NAMALWA (cell line): ENCODE measurements around the gene DNAJC1.
"Not testable (repeated sequence)": the region's sequence is repeated elsewhere in the genome, so short reads cannot be mapped to it uniquely, and the experiment has no call there.

ENCODE experiments used
- DNase-seq: peaks from one replicate; pipeline ENCODE4 v3.0.0-alpha.2; 2015; ENCODE audit warnings: low spot score

The DNAJC1 gene

DNA sequence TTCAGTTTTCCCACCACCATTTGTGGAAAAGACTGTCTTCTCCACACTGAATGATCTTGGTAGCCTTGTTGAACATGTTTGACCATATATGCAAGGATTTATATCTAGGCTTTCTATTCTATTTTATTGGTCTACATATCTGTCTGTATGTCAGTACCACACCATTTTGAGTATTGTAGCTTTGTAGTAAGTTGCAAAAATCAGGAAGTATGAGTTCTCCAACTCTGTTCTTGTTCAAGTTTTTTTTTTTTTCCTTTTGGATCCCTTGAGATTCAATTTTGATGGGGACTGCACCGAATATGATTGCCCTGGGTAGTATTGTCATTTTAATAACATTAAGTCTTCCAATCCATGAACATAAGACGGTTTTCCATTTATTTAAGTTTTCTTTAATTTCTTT is 176.8 kb downstream of the DNAJC1 start:
- no peak for DNase-seq

DNA sequence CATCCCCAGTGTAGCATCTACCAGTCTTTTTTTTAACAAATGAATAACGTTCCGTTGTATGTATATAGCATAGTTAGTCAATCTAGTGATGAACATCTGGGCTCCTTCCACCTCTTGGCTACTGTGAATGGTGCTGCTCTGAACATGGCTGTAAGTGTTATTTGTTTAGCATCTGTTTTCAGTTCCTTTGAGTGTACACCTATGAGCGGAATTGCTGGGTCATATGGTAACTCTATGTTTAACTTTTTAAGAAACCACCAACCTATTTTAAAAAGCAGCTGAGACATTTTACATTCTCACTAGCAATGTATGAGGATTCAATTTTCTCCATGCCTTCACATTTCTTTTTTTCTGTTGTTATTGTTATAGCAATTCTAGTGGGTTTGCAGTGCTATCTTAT is 178.2 kb downstream of the DNAJC1 start:
- DNase-seq = no peak

DNA sequence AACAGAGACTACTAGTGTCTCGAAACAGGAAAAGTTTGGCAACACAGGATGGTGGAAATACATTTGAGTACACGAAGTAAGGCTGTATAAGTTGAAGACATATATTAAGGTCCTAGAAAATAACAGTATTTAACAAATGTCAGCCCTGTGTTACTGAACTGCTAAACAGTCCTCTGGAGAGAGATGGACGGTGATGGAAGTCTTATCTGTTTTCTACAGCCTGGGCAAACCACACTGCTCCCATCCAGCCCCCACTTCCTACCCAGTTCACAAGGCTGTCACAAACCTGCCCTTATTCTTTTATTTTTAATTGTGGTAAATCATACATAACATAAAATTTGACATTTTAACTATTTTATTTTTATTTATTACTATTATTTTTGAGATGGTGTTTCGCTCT is 179.1 kb downstream of the DNAJC1 start:
- no peak for DNase-seq

DNA sequence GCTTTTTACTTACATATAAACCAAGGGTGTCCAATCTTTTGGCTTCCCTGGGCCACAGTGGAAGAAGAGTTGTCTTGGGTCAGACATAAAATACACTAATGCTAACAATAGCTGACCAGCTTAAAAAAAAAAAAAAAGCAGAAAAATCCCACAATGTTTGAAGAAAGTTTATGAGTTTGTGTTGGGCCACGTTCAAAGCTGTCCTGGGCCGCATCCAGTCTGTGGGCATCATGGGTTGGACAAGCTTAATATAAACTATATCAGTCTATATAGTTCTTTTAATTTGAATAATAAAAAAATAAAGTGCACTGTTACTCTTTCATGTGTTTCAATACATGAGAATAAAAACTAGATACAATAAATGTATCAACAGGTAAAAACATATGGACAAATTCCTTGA is 179.9 kb downstream of the DNAJC1 start:
- DNase-seq = no peak

DNA sequence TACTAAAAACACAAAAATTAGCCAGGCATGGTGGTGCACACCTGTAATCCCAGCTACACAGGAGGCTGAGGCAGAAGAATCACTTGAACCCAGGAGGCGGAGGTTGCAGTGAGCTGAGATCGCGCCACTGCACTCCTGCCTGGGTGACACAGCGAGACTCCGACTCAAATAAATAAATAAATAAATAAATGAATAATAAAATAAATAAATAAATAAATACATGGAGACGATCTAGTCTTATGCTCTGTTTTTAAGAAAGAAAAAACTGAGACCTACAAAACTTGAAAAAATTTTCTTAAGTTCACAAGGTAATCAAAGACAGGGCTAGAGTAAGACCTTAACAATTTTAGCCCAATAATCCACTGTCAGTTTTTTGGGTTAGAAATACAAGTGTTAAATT is 181.3 kb downstream of the DNAJC1 start:
- DNase-seq = not testable (repeated sequence)

DNA sequence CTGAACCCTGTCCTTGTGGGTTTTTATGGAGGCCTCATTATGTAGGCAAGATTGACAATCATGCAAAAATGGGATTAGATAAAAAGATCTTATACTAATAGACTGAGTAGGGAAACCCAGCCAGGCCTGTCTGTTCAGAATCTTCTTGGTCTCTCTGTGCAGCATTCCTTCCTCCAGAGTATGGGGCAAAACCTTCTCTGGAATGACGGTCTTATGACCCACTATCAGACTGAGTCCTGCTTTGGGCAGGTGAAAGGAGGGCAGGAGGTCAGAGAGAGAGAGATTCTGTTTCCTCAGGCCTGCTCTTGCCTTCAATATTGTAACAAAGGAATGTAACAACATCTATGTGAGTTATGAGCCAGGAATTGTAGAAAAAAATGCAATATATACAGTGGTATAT is 182.6 kb downstream of the DNAJC1 start:
- no peak for DNase-seq

DNA sequence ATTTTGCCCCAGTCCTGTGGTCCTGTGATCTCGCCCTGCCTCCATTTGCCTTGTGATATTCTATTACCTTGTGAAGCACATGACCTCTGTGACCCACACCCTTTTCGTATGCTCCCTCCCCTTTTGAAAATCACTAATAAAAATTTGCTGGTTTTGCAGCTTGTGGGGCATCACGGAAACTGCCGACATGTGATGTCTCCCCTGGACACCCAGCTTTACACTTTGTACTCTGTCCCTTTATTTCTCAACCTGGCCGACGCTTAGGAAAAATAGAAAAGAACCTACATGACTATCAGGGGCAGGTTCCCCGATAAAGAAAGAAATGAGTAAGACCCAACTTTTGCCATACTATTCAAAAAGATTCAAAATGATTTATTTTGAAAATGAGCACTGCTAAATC is 185.1 kb downstream of the DNAJC1 start:
- DNase-seq = not testable (repeated sequence)

DNA sequence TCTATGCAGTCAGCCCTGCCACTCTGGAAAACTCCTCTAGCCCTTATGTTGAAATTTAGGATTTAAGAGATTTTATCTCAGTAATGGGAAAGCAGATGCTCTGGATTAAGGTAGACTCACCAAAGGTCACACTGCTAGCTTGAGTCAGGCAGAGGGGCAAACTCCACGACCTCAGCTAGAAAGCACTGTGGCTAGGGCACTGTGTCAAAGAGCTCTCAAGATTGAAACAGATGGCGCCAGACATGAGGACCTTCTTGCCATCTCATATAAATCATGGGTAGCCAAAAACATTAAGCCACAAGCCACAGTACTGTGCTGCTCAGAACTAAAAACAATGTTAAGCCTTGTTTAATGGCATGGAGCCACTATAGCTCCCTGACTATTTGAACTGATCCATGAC is 188.7 kb downstream of the DNAJC1 start:
- DNase-seq = no peak

DNA sequence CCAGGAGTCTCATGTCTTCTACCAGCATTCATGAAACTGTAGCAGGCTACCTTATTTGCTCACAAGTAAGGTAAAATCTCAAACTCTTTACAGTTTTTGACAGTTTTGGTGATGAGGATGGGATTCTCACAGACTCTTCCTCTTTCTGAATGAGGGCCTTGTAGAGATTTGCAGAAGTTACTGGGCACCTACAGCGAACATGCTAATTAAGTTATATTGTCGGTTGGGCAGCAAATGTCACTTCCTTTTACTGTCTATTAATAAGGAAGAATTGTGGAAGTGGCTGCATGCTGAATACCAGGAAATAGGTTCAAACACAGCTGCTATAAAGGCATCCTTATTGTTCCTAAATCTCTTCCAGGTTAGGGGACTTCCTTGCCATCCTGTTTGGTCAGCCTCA is 189.6 kb downstream of the DNAJC1 start:
- DNase-seq = peak; percentile 38

DNA sequence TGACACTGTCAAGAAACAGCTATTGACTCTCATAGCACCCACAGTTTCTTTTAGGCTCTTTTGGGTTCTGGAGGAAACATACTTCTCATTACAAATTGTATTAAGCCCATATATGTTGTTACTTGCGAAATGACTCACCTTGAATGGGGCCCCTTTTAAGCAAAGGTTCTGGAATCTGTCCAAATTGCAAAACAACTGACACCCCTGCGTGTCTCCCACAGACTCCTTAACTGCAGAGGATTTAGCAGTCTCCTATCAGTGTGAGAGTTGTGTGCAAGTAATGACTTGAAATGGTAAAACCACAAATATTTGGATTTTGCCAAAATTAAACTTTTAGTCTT is 192.3 kb downstream of the DNAJC1 start:
- DNase-seq = no peak

DNA sequence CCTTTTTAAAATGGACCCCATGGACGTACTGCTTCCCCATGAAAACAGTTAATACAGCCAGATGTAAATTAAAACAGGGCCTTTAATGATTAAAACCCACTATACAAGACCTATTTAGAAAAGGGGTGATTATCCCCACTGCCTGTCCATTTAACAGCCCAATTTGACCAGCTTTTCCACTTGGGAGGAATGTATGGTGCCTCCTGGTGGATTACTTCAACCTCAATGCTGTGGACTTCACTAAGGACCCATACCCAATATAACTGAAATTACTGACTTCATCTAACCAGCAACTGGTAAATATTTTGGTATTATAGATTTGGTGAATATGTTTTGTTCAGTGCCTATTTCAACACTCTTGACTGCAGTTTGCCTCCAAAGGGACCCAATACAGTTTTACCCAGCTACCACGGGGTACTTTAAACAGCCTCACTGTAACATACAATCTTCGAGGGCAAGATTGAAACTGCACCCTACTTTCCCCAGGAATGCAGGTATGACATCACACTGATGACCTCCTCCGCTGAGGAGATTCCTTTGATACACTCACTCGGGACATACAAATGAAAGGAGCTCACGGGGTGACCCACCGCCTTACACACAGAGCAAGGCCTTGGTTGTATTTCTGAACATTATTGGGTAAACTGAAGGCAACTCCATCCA is 192.8 kb downstream of the DNAJC1 start:
- DNase-seq = no peak

DNA sequence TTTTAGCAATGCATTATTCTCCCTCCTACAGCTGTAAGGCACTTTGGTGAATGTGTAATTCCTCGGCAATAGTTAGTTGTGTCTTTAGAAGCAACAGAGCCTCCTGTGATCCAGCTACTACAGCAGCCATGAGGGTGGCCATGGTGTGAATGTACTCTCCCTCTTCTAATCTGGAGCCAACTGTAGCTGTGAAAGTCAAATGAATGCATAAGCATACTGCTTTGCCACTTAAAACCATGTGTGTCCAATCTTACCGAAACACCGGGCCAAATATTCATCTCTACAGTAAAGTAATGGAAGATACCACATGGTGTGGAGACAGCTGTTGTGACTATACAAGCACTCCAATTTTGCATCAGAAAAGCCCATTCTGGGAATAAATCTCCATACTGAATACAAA is 195.0 kb downstream of the DNAJC1 start:
- no peak for DNase-seq

DNA sequence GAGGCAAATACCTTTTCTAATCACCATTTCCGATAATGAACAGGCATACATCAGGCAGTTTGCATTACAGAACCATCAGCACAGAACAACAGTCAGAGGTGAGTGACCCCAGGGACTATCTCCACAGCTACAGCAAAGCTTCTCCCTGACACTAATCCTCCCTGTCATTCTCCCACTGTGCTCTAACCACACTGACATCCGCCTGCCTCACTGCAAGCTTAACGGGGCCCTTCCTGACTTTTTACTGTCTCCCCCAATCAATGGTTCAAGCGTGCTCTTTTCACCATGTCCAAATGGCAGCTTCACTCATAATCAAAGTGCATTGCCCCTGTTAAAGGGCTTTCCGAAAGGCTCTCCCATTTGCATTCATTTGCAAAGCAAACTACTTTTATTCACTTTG is 196.3 kb downstream of the DNAJC1 start:
- DNase-seq = no peak

DNA sequence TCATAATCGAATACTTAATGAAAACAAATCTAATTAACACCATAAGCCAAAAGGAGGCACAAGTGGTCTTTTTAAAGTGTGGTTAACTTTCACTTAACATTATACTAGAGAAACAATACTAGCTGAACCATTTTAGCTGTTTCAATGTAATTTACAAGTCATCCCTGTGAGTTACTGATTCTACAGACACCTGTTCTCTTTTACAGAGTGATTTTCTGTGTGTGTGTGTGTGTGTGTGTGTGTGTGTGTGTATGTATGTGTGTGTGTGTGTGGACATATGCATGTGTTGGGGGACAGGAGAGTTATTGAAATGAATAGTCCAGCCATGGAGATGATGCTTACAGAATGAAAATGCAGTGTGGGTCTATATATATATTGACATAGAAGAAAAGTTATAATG is 200.2 kb downstream of the DNAJC1 start:
- no peak for DNase-seq

DNA sequence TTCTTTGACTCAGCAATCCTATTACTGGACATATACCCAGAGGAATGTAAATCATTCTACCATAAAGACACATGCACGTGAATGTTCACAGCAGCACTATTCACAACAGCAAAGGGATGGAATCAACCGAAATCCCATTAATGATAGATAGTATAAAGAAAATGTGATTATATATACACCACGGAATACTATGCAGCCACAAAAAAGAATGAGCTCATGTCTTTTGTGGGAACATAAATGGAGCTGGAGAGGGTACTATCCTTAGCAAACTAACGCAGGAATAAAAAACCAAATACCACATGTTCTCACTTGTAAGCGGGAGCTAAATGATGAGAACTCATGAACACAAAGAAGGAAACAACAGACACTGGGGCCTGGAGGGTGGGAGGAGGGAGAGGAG is 201.9 kb downstream of the DNAJC1 start:
- no peak for DNase-seq

DNA sequence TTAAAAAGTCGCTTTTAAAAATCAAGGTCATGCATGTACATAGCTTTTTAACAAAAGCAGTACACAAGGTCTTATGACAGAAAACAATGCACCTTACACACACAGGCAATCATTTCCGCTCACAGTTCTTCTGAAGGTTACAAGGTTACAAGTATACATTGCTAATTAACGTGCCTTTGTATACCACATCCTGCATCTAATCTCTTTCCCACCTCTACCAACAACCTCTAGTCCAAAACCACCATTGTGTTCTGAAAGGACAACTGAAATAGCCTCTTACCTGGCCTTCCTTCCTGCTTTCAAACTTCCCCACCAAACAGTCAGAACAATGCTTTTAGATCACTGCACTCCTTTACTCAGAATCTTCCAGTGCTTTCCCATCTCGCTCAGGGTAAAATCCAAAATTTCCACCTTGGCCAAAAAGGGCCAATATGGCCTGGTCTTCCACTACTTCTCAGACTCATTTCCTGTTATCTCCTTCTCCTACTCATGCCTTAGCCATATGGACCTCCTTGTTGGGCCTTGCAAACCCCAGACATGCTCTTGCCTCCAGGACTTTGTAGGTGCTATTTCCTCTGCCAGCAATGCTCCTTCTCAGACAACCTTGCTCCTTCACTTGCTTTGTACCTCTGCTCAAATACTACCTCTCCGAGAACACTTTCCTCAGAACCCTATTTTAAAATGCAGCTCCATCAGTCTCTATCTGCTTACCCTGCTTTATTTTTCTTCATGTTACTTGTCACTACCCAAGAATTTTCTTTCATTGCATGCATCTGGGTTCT is 205.4 kb downstream of the DNAJC1 start:
- DNase-seq = no peak

DNA sequence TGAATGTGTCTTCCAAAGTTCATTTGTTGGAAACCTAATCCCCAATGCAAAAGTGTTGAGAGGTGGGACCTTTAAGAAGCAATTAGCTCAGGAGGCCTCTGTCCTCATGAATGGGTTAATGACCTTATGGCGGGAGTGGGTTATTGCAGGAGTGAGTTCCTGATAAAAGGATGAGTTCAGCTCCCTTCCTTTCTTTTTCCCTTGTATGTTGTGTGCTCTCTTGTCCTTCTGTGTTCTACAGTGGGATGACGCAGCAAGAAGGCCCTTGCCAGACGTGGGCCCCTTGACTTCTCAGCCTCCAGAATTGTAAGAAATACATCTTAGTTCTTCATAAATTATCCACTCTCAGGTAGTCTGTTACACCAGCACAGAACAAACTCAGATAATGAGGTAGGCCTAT is 206.0 kb downstream of the DNAJC1 start:
- no peak for DNase-seq

DNA sequence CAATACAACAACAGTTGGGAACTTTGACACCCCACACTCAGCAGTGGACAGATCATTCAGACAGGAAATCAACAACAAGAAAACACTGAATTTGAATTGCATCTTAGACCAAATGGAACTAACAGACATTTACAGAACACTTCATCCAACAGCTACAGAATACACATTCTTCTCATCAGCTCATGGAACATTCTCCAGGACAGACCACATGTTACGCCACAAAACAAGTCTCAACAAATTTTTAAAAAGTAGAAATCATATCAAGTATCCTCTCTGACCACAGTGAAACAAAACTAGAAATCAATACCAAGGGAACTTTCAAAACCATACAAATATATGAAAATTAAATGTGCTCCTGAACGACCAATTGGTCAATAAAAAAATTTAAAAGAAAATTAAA is 212.3 kb downstream of the DNAJC1 start:
- no peak for DNase-seq

DNA sequence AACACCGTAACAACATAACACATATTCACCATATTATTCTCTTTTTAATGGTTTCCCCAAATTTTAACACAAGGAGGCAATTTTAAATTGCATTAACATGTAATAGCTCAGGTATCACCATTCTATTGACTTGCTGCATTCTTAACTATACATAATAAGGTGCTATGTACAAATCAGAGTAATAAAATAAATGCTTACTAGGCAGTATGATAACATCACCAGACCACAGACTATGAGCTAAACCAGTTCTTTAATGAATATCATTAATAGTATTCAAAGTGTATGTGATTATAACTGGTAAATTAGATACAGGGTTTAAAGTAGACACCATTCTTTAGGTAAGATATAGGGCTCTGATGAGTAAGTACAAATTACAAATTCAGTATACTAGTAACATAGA is 226.6 kb downstream of the DNAJC1 start:
- DNase-seq = no peak

DNA sequence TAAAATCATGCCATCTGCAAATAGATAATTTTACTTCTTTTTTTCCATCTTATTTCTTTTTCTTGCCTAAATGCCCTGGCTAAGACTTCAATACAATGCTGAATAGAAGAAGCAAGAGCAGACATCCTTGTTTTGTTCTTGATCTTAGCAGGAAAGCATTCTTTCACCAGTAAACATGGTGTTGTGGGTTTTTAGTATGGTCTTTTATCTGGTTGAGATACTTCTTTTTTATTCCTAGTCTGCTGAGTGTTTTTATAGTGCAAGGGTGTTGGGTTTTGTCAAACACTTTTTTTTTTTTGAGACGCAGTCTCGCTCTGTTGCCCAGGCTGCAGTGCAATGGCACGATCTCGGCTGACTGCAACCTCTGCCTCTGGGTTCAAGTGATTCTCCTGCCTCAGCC is 232.3 kb downstream of the DNAJC1 start:
- DNase-seq = no peak

DNA sequence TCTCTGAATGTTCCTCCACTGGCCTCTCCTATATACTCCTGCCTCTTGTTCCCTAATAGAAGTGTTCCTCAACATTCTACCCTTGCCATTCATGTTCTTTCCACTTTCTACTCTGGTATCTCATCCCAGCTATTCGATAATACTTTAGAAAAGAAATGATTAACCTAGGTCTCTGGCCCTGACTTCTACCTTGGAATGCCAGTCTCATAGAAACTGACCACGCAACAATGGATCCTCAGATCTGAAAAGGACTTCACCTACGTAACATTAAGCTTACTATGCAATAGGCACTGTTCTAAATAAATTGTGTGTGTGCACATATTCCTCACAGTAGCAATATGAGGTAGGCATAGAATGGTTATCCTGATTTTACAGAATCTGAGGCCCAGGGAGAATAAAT is 234.5 kb downstream of the DNAJC1 start:
- no peak for DNase-seq

DNA sequence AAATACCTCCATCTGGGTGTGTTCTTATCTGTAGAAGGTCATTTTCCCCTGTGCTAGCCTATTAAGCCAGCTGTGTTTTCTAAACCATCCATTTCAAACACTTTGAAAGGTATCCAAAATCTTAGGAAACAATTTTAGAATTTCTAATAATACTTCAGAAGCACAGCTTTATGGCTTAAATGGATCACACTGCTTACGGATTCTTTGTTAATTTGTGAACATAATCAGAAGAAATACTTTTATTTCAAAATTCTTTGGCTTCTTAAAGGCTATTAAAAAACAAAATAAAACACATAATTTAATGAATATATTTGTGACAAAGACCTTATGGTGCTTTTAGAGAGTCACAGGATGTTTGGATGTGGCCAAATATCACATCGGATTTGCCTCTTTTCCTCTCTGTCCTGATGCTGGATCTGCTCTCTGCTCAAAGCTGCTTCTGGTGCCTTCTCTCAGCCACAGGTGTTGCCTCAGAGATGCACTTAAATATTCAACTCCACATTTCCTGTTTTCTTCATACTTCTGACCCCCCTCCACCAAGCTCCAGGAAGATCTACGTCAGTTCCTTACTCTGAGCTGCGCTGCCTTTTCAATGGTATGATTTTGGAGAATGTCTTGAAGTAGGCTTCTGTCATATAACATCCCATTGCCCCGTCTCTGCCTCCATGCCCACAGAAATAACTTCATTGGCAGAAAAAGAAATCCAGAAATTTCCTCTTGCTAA is 238.9 kb downstream of the DNAJC1 start:
- DNase-seq = no peak

DNA sequence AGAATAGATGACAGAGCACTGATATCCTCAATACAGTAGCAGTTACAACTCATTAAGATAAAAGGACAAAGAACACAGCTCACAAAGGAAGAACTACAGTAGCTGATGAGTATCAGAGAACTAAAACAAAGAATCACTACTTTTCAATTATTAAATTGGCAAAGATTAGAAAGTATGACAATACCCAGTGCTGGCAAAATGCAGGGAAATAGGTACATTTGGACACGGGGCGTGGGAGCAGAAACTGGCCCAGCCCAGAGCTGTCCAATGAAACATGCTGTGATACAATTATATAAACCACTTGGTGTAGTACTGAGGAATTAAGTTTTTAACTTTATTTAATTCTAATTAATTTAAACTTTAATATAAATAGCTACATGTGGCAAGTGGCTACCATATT is 243.2 kb downstream of the DNAJC1 start:
- no peak for DNase-seq
